H1 (cell line): ENCODE results near the gene IL1RL1. TPM values are rescaled to one million over a fixed set of nuclear protein-coding genes. Genes with fewer than 3 reads are reported as not detected.

Experiments
- CTCF ChIA-PET: fragments of 300-600 bp; sonication (Branson Sonifier 250); formaldehyde crosslinking; loops from one replicate; lab custom pipeline; 2021; ENCODE audit not compliant: partially characterized antibody; lab: Charles Lee
- POLR2A ChIA-PET: fragments of 300-600 bp; sonication (Branson Sonifier 250); formaldehyde crosslinking; loops from one replicate; lab custom pipeline; 2021; ENCODE audit warnings: inconsistent platforms; ENCODE audit not compliant: partially characterized antibody; lab: Charles Lee
- DNase-seq, 2 experiments: peaks; one replicate each; pipeline versions ENCODE4 v3.0.0 to v3.0.0-alpha.2; 2010 to 2022; ENCODE audit warnings: low spot score in 2 of 2, low read depth in 1 of 2, mixed read lengths in 1 of 2
- FAIRE-seq: peaks from 2 replicates; lab custom pipeline; 2011; peaks lifted over from hg19 to GRCh38; lab: Jason Lieb, UNC
- H2AFZ ChIP-seq: 2 replicates; pipeline ENCODE4 v1.8.1; 2012; ENCODE audit warnings: low read length, inconsistent platforms
- H2AK5ac ChIP-seq: 2 replicates; pipeline ENCODE4 v1.6.1; 2013; ENCODE audit warnings: low read depth, low read length
- H2BK120ac ChIP-seq: replicated peaks from 2 replicates; pipeline ENCODE3; 2013; ENCODE audit warnings: low read depth, low read length, inconsistent platforms
- H2BK12ac ChIP-seq: 2 replicates; pipeline ENCODE4 v1.6.1; 2013; ENCODE audit warnings: low read depth, low read length
- H2BK15ac ChIP-seq: 2 replicates; pipeline ENCODE4 v1.6.1; 2013; ENCODE audit warnings: low read length
- H2BK20ac ChIP-seq: 2 replicates; pipeline ENCODE4 v1.6.1; 2013; ENCODE audit warnings: low read length
- H2BK5ac ChIP-seq: 2 replicates; pipeline ENCODE4 v1.6.1; 2013; ENCODE audit warnings: low read depth, low read length
- H3K14ac ChIP-seq: 2 replicates; pipeline ENCODE4 v1.6.1; 2013; ENCODE audit warnings: inconsistent platforms; ENCODE audit not compliant: insufficient read length
- H3K18ac ChIP-seq: 2 replicates; pipeline ENCODE4 v1.6.1; 2013; ENCODE audit warnings: low read length; ENCODE audit errors: extremely low read depth
- H3K23ac ChIP-seq: 2 replicates; pipeline ENCODE4 v1.6.1; 2013; ENCODE audit warnings: inconsistent platforms; ENCODE audit not compliant: insufficient read length
- H3K23me2 ChIP-seq: 2 replicates; pipeline ENCODE4 v1.6.1; 2013; ENCODE audit warnings: low read depth, low read length
- H3K27ac ChIP-seq: 2 replicates; pipeline ENCODE4 v1.6.1; 2011; ENCODE audit warnings: low read depth, low read length, inconsistent platforms
- H3K27me3 ChIP-seq, 4 experiments: replicated peaks in 1 of 4; 1 replicate in 1 of 4; 2 replicates in 3 of 4; pipeline versions ENCODE4 v1.6.1 to v1.8.1; 2011 to 2013; ENCODE audit warnings: low read length in 3 of 4, mild to moderate bottlenecking in 3 of 4, inconsistent platforms in 2 of 4, mixed read lengths in 2 of 4, moderate library complexity in 1 of 4; ENCODE audit not compliant: control insufficient read depth in 3 of 4, insufficient read depth in 3 of 4; ENCODE audit errors: extremely low read depth in 1 of 4
- H3K36me3 ChIP-seq, 4 experiments: 2 replicates each; pipeline versions ENCODE4 v1.6.1 to v1.8.1; 2011 to 2013; ENCODE audit warnings: mild to moderate bottlenecking in 4 of 4, low read length in 3 of 4, moderate library complexity in 2 of 4, control low read depth in 1 of 4, inconsistent platforms in 1 of 4; ENCODE audit not compliant: insufficient read depth in 4 of 4, control insufficient read depth in 2 of 4
- H3K4ac ChIP-seq: replicated peaks from 2 replicates; pipeline ENCODE3; 2013; ENCODE audit warnings: low read length, low read depth, mixed read lengths, inconsistent platforms; ENCODE audit not compliant: insufficient read length
- H3K4me1 ChIP-seq, 4 experiments: replicated peaks in 1 of 4; 1 replicate in 1 of 4; 2 replicates in 3 of 4; pipeline versions ENCODE4 v1.6.1 to v1.8.1; 2011 to 2013; ENCODE audit warnings: low read length in 3 of 4, inconsistent platforms in 2 of 4, mixed read lengths in 1 of 4; ENCODE audit not compliant: insufficient read depth in 4 of 4, control insufficient read depth in 3 of 4
- H3K4me2 ChIP-seq, 2 experiments: 2 replicates each; pipeline versions ENCODE4 v1.6.1 to v1.8.1; 2011 to 2013; ENCODE audit warnings: low read depth in 2 of 2, low read length in 2 of 2, control low read depth in 1 of 2, inconsistent platforms in 1 of 2, mild to moderate bottlenecking in 1 of 2; ENCODE audit not compliant: insufficient read depth in 1 of 2
- H3K4me3 ChIP-seq, 4 experiments: fragments of 200-600, 300-600 bp in 1 of 4; sonication (generic), shearing (Covaris generic), sonication (Bioruptor Twin) in 1 of 4; 2 replicates each; pipeline versions ENCODE4 v1.5.1 to v1.8.1; 2011 to 2016; ENCODE audit warnings: low read length in 4 of 4, low read depth in 3 of 4, control low read depth in 2 of 4, inconsistent platforms in 2 of 4, mild to moderate bottlenecking in 2 of 4, mixed read lengths in 1 of 4, moderate library complexity in 1 of 4; ENCODE audit not compliant: insufficient read depth in 2 of 4; ENCODE audit errors: extremely low read depth in 1 of 4
- H3K56ac ChIP-seq: replicated peaks from 2 replicates; pipeline ENCODE3; 2013; ENCODE audit warnings: low read depth, mild to moderate bottlenecking, mixed read lengths, low read length, inconsistent platforms; ENCODE audit not compliant: insufficient read length
- H3K79me1 ChIP-seq: 2 replicates; pipeline ENCODE4 v1.6.1; 2013; ENCODE audit warnings: low read depth, low read length, control low read depth
- H3K79me2 ChIP-seq, 2 experiments: 2 replicates each; pipeline versions ENCODE4 v1.6.1 to v1.8.1; 2012 to 2013; ENCODE audit warnings: low read length in 2 of 2, mild to moderate bottlenecking in 2 of 2, inconsistent platforms in 1 of 2; ENCODE audit not compliant: insufficient read depth in 2 of 2, control insufficient read depth in 1 of 2
- H3K9ac ChIP-seq, 4 experiments: replicated peaks in 1 of 4; 1 replicate in 1 of 4; 2 replicates in 3 of 4; pipeline versions ENCODE4 v1.6.1 to v1.8.1; 2011 to 2013; ENCODE audit warnings: low read depth in 3 of 4, low read length in 3 of 4, control low read depth in 2 of 4, mild to moderate bottlenecking in 2 of 4, moderate library complexity in 2 of 4, inconsistent platforms in 1 of 4; ENCODE audit errors: extremely low read depth in 1 of 4
- H3K9me3 ChIP-seq, 2 experiments: 2 replicates each; pipeline versions ENCODE4 v1.6.1 to v1.8.1; 2012 to 2013; ENCODE audit warnings: mild to moderate bottlenecking in 2 of 2, moderate library complexity in 2 of 2, control low read depth in 1 of 2, inconsistent platforms in 1 of 2, low read depth in 1 of 2, low read length in 1 of 2, mixed read lengths in 1 of 2; ENCODE audit not compliant: insufficient read depth in 2 of 2
- H4K20me1 ChIP-seq, 2 experiments: replicated peaks in 1 of 2; 2 replicates each; pipeline versions ENCODE3 to v1.8.1; 2011 to 2013; ENCODE audit warnings: inconsistent platforms in 2 of 2, low read length in 2 of 2, mild to moderate bottlenecking in 1 of 2; ENCODE audit not compliant: insufficient read depth in 2 of 2, control insufficient read depth in 1 of 2
- H4K5ac ChIP-seq: 2 replicates; pipeline ENCODE4 v1.6.1; 2013; ENCODE audit warnings: low read length, low read depth, mixed read lengths, inconsistent platforms; ENCODE audit not compliant: insufficient read length
- H4K8ac ChIP-seq: 2 replicates; pipeline ENCODE4 v1.8.0; 2013; ENCODE audit warnings: mild to moderate bottlenecking, moderate library complexity, low read length, inconsistent platforms; ENCODE audit not compliant: insufficient read depth; ENCODE audit errors: extremely low read depth
- H4K91ac ChIP-seq: replicated peaks from 2 replicates; pipeline ENCODE3; 2013; ENCODE audit warnings: low read length, mixed read lengths, inconsistent platforms; ENCODE audit not compliant: insufficient read length
- CTBP2 ChIP-seq: IDR thresholded peaks from 2 replicates; pipeline ENCODE4 v1.7.0; 2011; ENCODE audit warnings: borderline replicate concordance, mild to moderate bottlenecking, moderate library complexity, mixed read lengths, low read length; ENCODE audit not compliant: insufficient read depth, insufficient read length
- EGR1 ChIP-seq: IDR thresholded peaks from 2 replicates; pipeline ENCODE4 v1.6.1; 2011; ENCODE audit warnings: low read depth, low read length, borderline replicate concordance
- KDM1A ChIP-seq: fragments of 200-600, 300-600 bp; sonication (generic); IDR thresholded peaks from 2 replicates; pipeline ENCODE4 v1.7.1; 2016; ENCODE audit warnings: mild to moderate bottlenecking, low read length, borderline replicate concordance
- PHF8 ChIP-seq: fragments of 200-600 bp; sonication (generic); conservative IDR thresholded peaks from 2 replicates; pipeline ENCODE4 v1.7.1; 2012; ENCODE audit warnings: low read depth, mild to moderate bottlenecking, inconsistent platforms, low read length, moderate library complexity
- RXRA ChIP-seq: IDR thresholded peaks from 2 replicates; pipeline ENCODE4 v1.6.1; 2011; ENCODE audit warnings: low read depth, mild to moderate bottlenecking, low read length, moderate library complexity; ENCODE audit not compliant: insufficient read depth
- TCF12 ChIP-seq: IDR thresholded peaks from 2 replicates; pipeline ENCODE4 v1.6.1; 2011; ENCODE audit warnings: low read depth, mild to moderate bottlenecking, low read length
- TEAD4 ChIP-seq: IDR thresholded peaks from 2 replicates; pipeline ENCODE4 v1.6.1; 2012; ENCODE audit warnings: low read depth, low read length, inconsistent platforms, mixed read lengths
- USF2 ChIP-seq: IDR thresholded peaks from 2 replicates; pipeline ENCODE4 v1.6.1; 2011; ENCODE audit warnings: low read length, improper control_type of control experiment
- WGBS, 2 experiments: shearing (Covaris generic) in 1 of 2; methylation state at CpG; one replicate each; pipeline versions ENCODE4 v1.1.6 to v1.1.7; 2013 to 2015; ENCODE audit warnings: low lambda C conversion rate in 2 of 2, mixed read lengths in 2 of 2, inconsistent platforms in 1 of 2, low coverage in 1 of 2, missing lambda C conversion rate in 1 of 2; ENCODE audit not compliant: insufficient replicate concordance in 2 of 2, insufficient coverage in 1 of 2, insufficient read length in 1 of 2; ENCODE audit errors: extremely low coverage in 1 of 2, missing lambda C conversion rate in 1 of 2; 5-methylcytosine and 5-hydroxymethylcytosine counted together
- polyA plus RNA-seq, 7 experiments: library from polyadenylated mRNA; depleted of rRNA in 3 of 7; stranded (reverse) in 5 of 7; unstranded in 2 of 7; fragments of >200 nt in 5 of 7; fragments of 200-250 nt in 2 of 7; gene quantifications; 1 replicate in 5 of 7; 2 replicates in 1 of 7; 4 replicates in 1 of 7; pipeline versions ENCODE4 v1.2.1 to v1.2.3, GENCODE V29; 2011 to 2013; ENCODE audit warnings: missing spikeins in 2 of 7, mixed read lengths in 2 of 7
- total RNA-seq: library from RNA; stranded (reverse); fragmentation: NEBNext Ultra II Directional; extraction: Animal tissue kit (Norgen Biotek cat#: 25700); gene quantifications from 2 replicates; pipeline ENCODE4 v1.2.1, GENCODE V29; 2021

Gene IL1RL1
- total and polyA plus RNA-seq, 2 of the 8 experiments (the other 6 are each of a cell fraction or from before 2014, with no cell fraction given) = not detected

- H3K79me2 ChIP-seq = no peaks in the 10 kb centered on the region
- no peak overlapping the region for H3K14ac ChIP-seq
- no peak overlapping the region for H3K23ac ChIP-seq
- H4K5ac ChIP-seq = no peak overlapping the region
- no peak overlapping the region for H3K27ac ChIP-seq
- H3K18ac ChIP-seq = no peak overlapping the region
- H4K20me1 ChIP-seq = no peaks in the 10 kb centered on the region
- H3K4me3 ChIP-seq = no peak overlapping the region
- H2AK5ac ChIP-seq = no peak overlapping the region
- no peak overlapping the region for H2AFZ ChIP-seq
- ChIA-PET CTCF (interaction anchor here (0.6 to 2.0 kb wide), 2 partner anchors 35 to 73 kb away, joined by 4 to 5 read pairs; no protein-coding TSS in a partner anchor), POLR2A (interaction anchor here (1.0 kb wide), 1 partner anchor 14 kb away, joined by 3 read pairs; no protein-coding TSS in a partner anchor)
- H2BK15ac ChIP-seq = no peak overlapping the region
- H3K4me1 ChIP-seq = no peaks in the 10 kb centered on the region
- H2BK5ac ChIP-seq = no peak overlapping the region
- no peak overlapping the region for H4K91ac ChIP-seq
- H3K79me1 ChIP-seq = no peaks in the 10 kb centered on the region
- H3K27me3 ChIP-seq = peaks cover 0 to 1% (median 0%) of the 10 kb centered on the region in 4 experiments; a peak in 1 of 7 replicates
- no peak overlapping the region for H2BK20ac ChIP-seq
- no peak overlapping the region for H3K4me2 ChIP-seq
- H3K56ac ChIP-seq = no peak overlapping the region
- WGBS, 2 experiments = 86% methylated on average over 1 of the region's 1 CpG; no CpG with 5 or more reads in 1 of the 2 experiments
- DNase-seq = no peak
- no peaks in the 10 kb centered on the region for H3K36me3 ChIP-seq
- H4K8ac ChIP-seq = no peak overlapping the region
- FAIRE-seq = no peak
- no peak overlapping the region for H2BK120ac ChIP-seq
- H3K23me2 ChIP-seq = no peaks in the 10 kb centered on the region
- no peak overlapping the region for H3K9ac ChIP-seq
- H3K9me3 ChIP-seq = no peaks in the 10 kb centered on the region
- H2BK12ac ChIP-seq = no peak overlapping the region
- no peak overlapping the region for H3K4ac ChIP-seq
- no peak for TF ChIP-seq PHF8
- TF ChIP-seq TCF12 = no peak
- no peak for TF ChIP-seq TEAD4
- no peak for TF ChIP-seq USF2
- TF ChIP-seq RXRA = no peak
- TF ChIP-seq KDM1A = no peak
- TF ChIP-seq EGR1 = no peak
- no peak for TF ChIP-seq CTBP2
Observed at GRCh38 chr2:102337012-102337411, 25.6 kb downstream of the IL1RL1 start.
